Epithelial cell of proximal tubule (primary cell): ENCODE results near the gene PITRM1. TPM values are rescaled to one million over a fixed set of nuclear protein-coding genes. Genes with fewer than 3 reads are reported as not detected.

ENCODE experiments used
- DNase-seq: peaks from one replicate; pipeline ENCODE4 v3.0.0-alpha.2; 2011; ENCODE audit warnings: low read depth
- H3K4me3 ChIP-seq: 2 replicates; pipeline ENCODE4 v1.5.1; 2011; ENCODE audit warnings: low read depth, mild to moderate bottlenecking, low read length
- total RNA-seq: library from RNA; depleted of rRNA; stranded (reverse); fragments of >200 nt; gene quantifications from 2 replicates; pipeline ENCODE4 v1.2.3, GENCODE V29; 2015
- TF ChIP-seq, protein P1 (sequence below): conservative IDR thresholded peaks from 2 replicates; pipeline ENCODE4 v1.5.1; 2012; ENCODE audit warnings: low read depth, mild to moderate bottlenecking, low read length

Gene PITRM1
- total RNA-seq, 1 donor from 2014 or later: 69.9 TPM

GRCh38 chr10:3151889-3152565, 20.6 kb downstream of the PITRM1 start:
- no peak for DNase-seq
- TF ChIP-seq, protein P1, sequence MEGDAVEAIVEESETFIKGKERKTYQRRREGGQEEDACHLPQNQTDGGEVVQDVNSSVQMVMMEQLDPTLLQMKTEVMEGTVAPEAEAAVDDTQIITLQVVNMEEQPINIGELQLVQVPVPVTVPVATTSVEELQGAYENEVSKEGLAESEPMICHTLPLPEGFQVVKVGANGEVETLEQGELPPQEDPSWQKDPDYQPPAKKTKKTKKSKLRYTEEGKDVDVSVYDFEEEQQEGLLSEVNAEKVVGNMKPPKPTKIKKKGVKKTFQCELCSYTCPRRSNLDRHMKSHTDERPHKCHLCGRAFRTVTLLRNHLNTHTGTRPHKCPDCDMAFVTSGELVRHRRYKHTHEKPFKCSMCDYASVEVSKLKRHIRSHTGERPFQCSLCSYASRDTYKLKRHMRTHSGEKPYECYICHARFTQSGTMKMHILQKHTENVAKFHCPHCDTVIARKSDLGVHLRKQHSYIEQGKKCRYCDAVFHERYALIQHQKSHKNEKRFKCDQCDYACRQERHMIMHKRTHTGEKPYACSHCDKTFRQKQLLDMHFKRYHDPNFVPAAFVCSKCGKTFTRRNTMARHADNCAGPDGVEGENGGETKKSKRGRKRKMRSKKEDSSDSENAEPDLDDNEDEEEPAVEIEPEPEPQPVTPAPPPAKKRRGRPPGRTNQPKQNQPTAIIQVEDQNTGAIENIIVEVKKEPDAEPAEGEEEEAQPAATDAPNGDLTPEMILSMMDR: no peak
- H3K4me3 ChIP-seq: no peak overlapping the region

GRCh38 chr10:3150961-3151360, 21.6 kb downstream of the PITRM1 start:
- TF ChIP-seq, protein P1: no peak
- H3K4me3 ChIP-seq: no peak overlapping the region
- DNase-seq: no peak

DNA sequence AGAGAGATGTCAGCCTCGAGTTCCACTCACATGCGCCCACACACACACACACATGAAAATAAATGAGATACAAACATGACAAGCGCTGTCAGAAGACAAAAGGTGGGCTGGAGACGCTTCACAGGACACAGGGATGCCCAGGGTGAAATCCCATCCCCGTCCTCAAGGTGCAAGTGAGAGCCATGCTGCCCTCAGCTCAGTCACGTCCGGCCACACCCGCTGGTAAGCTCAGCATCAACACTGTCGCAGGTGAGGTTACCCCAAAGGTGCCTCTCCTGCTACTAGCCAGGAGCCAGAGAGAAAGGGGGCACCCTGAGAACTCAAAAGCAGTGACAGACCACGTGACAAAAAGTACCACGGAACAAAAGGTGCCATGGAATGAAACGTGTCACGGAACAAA, 22.2 kb downstream of the PITRM1 start:
- TF ChIP-seq, protein P1: no peak
- no peak for DNase-seq
- H3K4me3 ChIP-seq: no peak overlapping the region

DNA sequence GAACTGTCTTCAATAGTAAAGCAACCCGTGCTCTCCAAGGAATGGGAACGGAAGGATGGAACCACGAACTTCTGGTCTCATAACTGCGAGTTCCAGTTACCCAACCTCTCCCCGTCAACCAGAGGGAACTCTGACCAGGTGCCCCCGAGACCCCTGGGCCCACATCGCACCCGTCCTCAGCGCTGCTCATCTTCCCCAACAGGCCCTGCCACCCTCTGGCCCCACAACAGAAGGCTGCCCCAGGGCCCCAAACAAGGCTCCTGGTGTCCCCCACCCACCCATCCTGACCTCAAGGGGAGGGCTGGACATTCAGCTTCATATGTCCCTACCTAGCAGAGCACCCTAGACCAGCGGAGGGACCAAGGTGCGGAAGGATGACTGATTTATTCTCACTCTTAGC, 22.7 kb downstream of the PITRM1 start:
- TF ChIP-seq, protein P1: no peak
- DNase-seq: no peak
- no peak overlapping the region for H3K4me3 ChIP-seq

GRCh38 chr10:3148994-3149393, 23.6 kb downstream of the PITRM1 start:
- no peak for DNase-seq
- TF ChIP-seq, protein P1: no peak
- no peak overlapping the region for H3K4me3 ChIP-seq

- no peak for DNase-seq
- TF ChIP-seq, protein P1: no peak
- no peak overlapping the region for H3K4me3 ChIP-seq
These were observed 24.5 kb downstream of the PITRM1 start for GRCh38 chr10:3148041-3148440.

GRCh38 chr10:3147117-3147820, 25.3 kb downstream of the PITRM1 start:
- TF ChIP-seq, protein P1: no peak
- DNase-seq: no peak
- no peak overlapping the region for H3K4me3 ChIP-seq
